Smooth muscle cell (in vitro differentiated cells): ENCODE measurements around the gene MRFAP1. TPM values are rescaled to one million over a fixed set of nuclear protein-coding genes. Genes with fewer than 3 reads are reported as not detected.
"Not testable (repeated sequence)": the region's sequence is repeated elsewhere in the genome, so short reads cannot be mapped to it uniquely, and the experiment has no call there.

Source experiments
- DNase-seq: peaks from one replicate; lab custom pipeline; 2025; ENCODE audit not compliant: unreplicated experiment; lab: John Stamatoyannopoulos, UW
- H2AFZ ChIP-seq: fragments of 200-600 bp; sonication (generic); 2 replicates; pipeline ENCODE4 v1.6.0; 2016; ENCODE audit warnings: antibody characterized with exemption, low read depth, mild to moderate bottlenecking
- H3F3A ChIP-seq: fragments of 200-600 bp; sonication (generic); 2 replicates; pipeline ENCODE4 v1.6.0; 2017; ENCODE audit warnings: antibody characterized with exemption, low read depth
- H3K27ac ChIP-seq: fragments of 200-600 bp; sonication (generic); 2 replicates; pipeline ENCODE4 v1.5.1; 2016; ENCODE audit warnings: low read depth, mild to moderate bottlenecking
- H3K27me3 ChIP-seq: fragments of 200-600 bp; sonication (generic); 2 replicates; pipeline ENCODE4 v1.6.1; 2016; ENCODE audit warnings: low read depth, mild to moderate bottlenecking
- H3K36me3 ChIP-seq: fragments of 200-600 bp; sonication (generic); 2 replicates; pipeline ENCODE4 v1.5.1; 2016; ENCODE audit warnings: low read depth
- H3K4me1 ChIP-seq: fragments of 200-600 bp; sonication (generic); 2 replicates; pipeline ENCODE4 v1.5.1; 2016; ENCODE audit warnings: low read depth
- H3K4me2 ChIP-seq: fragments of 200-600 bp; sonication (generic); 2 replicates; pipeline ENCODE4 v1.6.0; 2016; ENCODE audit warnings: mild to moderate bottlenecking
- H3K4me3 ChIP-seq: fragments of 200-600 bp; sonication (generic); 2 replicates; pipeline ENCODE4 v1.5.1; 2016; ENCODE audit warnings: mild to moderate bottlenecking
- H3K79me2 ChIP-seq: fragments of 200-600 bp; sonication (generic); 2 replicates; pipeline ENCODE4 v1.6.0; 2016; ENCODE audit warnings: low read depth, mild to moderate bottlenecking
- H3K9ac ChIP-seq: fragments of 200-600 bp; sonication (generic); 2 replicates; pipeline ENCODE4 v1.6.0; 2016; ENCODE audit warnings: low read depth
- H3K9me3 ChIP-seq: fragments of 200-600 bp; sonication (generic); replicated peaks from 2 replicates; pipeline ENCODE4 v1.5.1; 2016; ENCODE audit warnings: low read depth
- H4K20me1 ChIP-seq: fragments of 200-600 bp; sonication (generic); 2 replicates; pipeline ENCODE4 v1.6.0; 2016; ENCODE audit warnings: low read depth
- CTCF ChIP-seq: fragments of 200-600 bp; sonication (generic); IDR thresholded peaks from 2 replicates; pipeline ENCODE4 v1.5.1; 2017; ENCODE audit warnings: borderline replicate concordance, mild to moderate bottlenecking, antibody characterized with exemption; ENCODE audit not compliant: insufficient read depth, poor library complexity, severe bottlenecking
- WGBS: methylation state at CpG from one replicate; pipeline ENCODE4 v1.1.7; 2016; ENCODE audit warnings: low lambda C conversion rate; 5-methylcytosine and 5-hydroxymethylcytosine counted together
- polyA plus RNA-seq: library from polyadenylated mRNA; unstranded; fragments of >200 nt; fragmentation: Nextera tagmentation; extraction: Ambion mirVana; gene quantifications from 2 replicates; pipeline ENCODE4 v1.2.1, GENCODE V29; 2016
- total RNA-seq: library from RNA; depleted of rRNA; stranded (reverse); fragments of >200 nt; gene quantifications from 2 replicates; pipeline ENCODE4 v1.2.3, GENCODE V29; 2014

Gene MRFAP1
- total and polyA plus RNA-seq, 2 experiments from 2014 or later, result 165 to 206 TPM

- Histone ChIP-seq H3K4me1 (no peaks in the 10 kb centered on the region), H3K79me2 (no peaks in the 10 kb centered on the region), H3K9me3 (no peaks in the 10 kb centered on the region), H3F3A (no peaks in the 10 kb centered on the region), H3K36me3 (no peaks in the 10 kb centered on the region), H3K27ac (no peak overlapping the region), H3K9ac (no peak overlapping the region), H3K4me2 (no peak overlapping the region), H3K4me3 (no peak overlapping the region), H2AFZ (no peak overlapping the region), H4K20me1 (no peaks in the 10 kb centered on the region), H3K27me3 (no peaks in the 10 kb centered on the region)
- WGBS, result 72% methylated on average over 9 of the region's 9 CpGs
- no peak for TF ChIP-seq CTCF
- no peak for DNase-seq
Measured at GRCh38 chr4:6625256-6625655, 15.2 kb upstream of the MRFAP1 start.

GRCh38 chr4:6626066-6626465 lies 14.4 kb upstream of the MRFAP1 start:
- Histone ChIP-seq H3K4me2 (no peak overlapping the region), H3K9me3 (no peaks in the 10 kb centered on the region), H3K4me3 (no peak overlapping the region), H4K20me1 (no peaks in the 10 kb centered on the region), H3K27me3 (no peaks in the 10 kb centered on the region), H3K79me2 (no peaks in the 10 kb centered on the region), H3K36me3 (no peaks in the 10 kb centered on the region), H3K27ac (no peak overlapping the region), H3F3A (no peaks in the 10 kb centered on the region), H3K4me1 (no peaks in the 10 kb centered on the region), H3K9ac (no peak overlapping the region), H2AFZ (no peak overlapping the region)
- no peak for DNase-seq
- WGBS, result 75% methylated on average over 11 of the region's 11 CpGs
- no peak for TF ChIP-seq CTCF

GRCh38 chr4:6627832-6628231 lies 12.7 kb upstream of the MRFAP1 start:
- Histone ChIP-seq H3K4me3 (no peak overlapping the region), H3K79me2 (no peaks in the 10 kb centered on the region), H3K36me3 (no peaks in the 10 kb centered on the region), H3K9ac (no peak overlapping the region), H3K27me3 (no peaks in the 10 kb centered on the region), H3K27ac (no peak overlapping the region), H4K20me1 (no peaks in the 10 kb centered on the region), H3K4me2 (no peak overlapping the region), H3K9me3 (no peaks in the 10 kb centered on the region), H2AFZ (no peak overlapping the region), H3K4me1 (no peaks in the 10 kb centered on the region), H3F3A (no peaks in the 10 kb centered on the region)
- no peak for TF ChIP-seq CTCF
- no peak for DNase-seq
- 86% methylated on average over 3 of the region's 3 CpGs for WGBS

- not testable (repeated sequence) for H2AFZ ChIP-seq, H3K36me3 ChIP-seq, H3K27ac ChIP-seq, H3K79me2 ChIP-seq, H3K9me3 ChIP-seq, DNase-seq, H3K4me2 ChIP-seq, H3K9ac ChIP-seq, H3K4me3 ChIP-seq, H4K20me1 ChIP-seq, H3F3A ChIP-seq, H3K27me3 ChIP-seq, H3K4me1 ChIP-seq
- WGBS, result 88% methylated on average over 1 of the region's 1 CpG
Measured at GRCh38 chr4:6628484-6628883, 12.0 kb upstream of the MRFAP1 start.
